Thyroid gland (tissue), 4 donors: ENCODE results near the gene PTRHD1. TPM values are rescaled to one million over a fixed set of nuclear protein-coding genes. Genes with fewer than 3 reads are reported as not detected.

Experiments
- DNase-seq, 2 donors: peaks; one replicate each; pipeline ENCODE4 v3.0.0-alpha.2; 2019
- H3K27ac ChIP-seq, 3 donors: fragments of 200-600 bp; sonication (generic); 1 replicate in 2 of 3; 2 replicates in 1 of 3; pipeline ENCODE4 v1.5.1; 2016 to 2019; ENCODE audit warnings: mild to moderate bottlenecking in 1 of 3, moderate library complexity in 1 of 3
- H3K27me3 ChIP-seq: fragments of 200-600 bp; sonication (generic); one replicate; pipeline ENCODE4 v1.5.1; 2019
- H3K36me3 ChIP-seq, 2 donors: fragments of 200-600 bp; sonication (generic); one replicate each; pipeline ENCODE4 v1.5.1; 2016 to 2019
- H3K4me1 ChIP-seq, 2 donors: fragments of 200-600 bp; sonication (generic); one replicate each; pipeline ENCODE4 v1.5.1; 2017 to 2019
- H3K4me3 ChIP-seq, 3 donors: fragments of 200-600 bp; sonication (generic); replicated peaks in 1 of 3; 1 replicate in 2 of 3; 2 replicates in 1 of 3; pipeline ENCODE4 v1.5.1; 2016; ENCODE audit warnings: mild to moderate bottlenecking in 1 of 3
- H3K9me3 ChIP-seq: fragments of 200-600 bp; sonication (generic); one replicate; pipeline ENCODE4 v1.5.1; 2017
- POLR2A ChIP-seq, 2 donors: fragments of 450-650 bp; IDR thresholded peaks; one replicate each; pipeline ENCODE4 v1.6.1; 2017; ENCODE audit warnings: antibody characterized with exemption in 2 of 2, mild to moderate bottlenecking in 2 of 2, moderate library complexity in 1 of 2
- WGBS, 2 donors: methylation state at CpG; one replicate each; pipeline ENCODE4 v1.1.5; 2017; 5-methylcytosine and 5-hydroxymethylcytosine counted together
- intact Hi-C: fragments of 100-400 bp; cut with DNase I; formaldehyde crosslinking; loops from one replicate; pipeline ENCODE4 v1.15.1; 2023
- total RNA-seq, 4 donors: library from RNA; depleted of rRNA; stranded (reverse); fragments of >200 nt; gene quantifications; one replicate each; pipeline ENCODE4 v1.2.3, GENCODE V29; 2016
- TF ChIP-seq, protein P1 (sequence below), 6 experiments: fragments of 200-600 bp in 3 of 6; fragments of 450-650 bp in 3 of 6; sonication (generic) in 3 of 6; IDR thresholded peaks; one replicate each; pipeline ENCODE4 v1.5.1; 2016 to 2019; ENCODE audit warnings: antibody characterized with exemption in 6 of 6, mild to moderate bottlenecking in 2 of 6, inconsistent platforms in 1 of 6, moderate library complexity in 1 of 6

The PTRHD1 gene
- total RNA-seq, 4 donors from 2014 or later = 12.6 to 68.8 (median 31.6) TPM

DNA sequence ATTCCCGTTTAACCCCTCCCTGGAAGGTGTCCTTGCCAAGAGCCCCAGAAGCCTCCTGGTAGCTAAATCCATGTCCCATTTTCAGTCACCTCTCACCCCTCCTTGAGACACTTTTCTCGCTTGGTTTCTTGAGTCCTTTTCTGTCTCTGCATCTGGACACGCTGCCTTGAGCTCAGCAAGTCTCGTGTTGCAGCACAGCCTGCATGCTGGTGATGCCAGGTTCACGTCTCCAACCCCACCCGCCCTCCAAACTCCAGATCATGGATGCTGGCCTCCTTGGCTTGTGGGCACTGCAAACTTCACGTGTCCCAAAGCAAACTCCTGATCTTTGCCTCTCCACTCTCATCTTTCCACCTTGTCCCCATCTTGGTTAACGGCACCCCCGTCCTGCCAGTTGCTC lies 39.3 kb upstream of the PTRHD1 start:
- intact Hi-C loops = no loop called here
- Histone ChIP-seq H3K27ac (no peak overlapping the region), H3K9me3 (no peaks in the 10 kb centered on the region), H3K4me1 (peaks cover 4 to 6% of the 10 kb centered on the region in 2 donors), H3K27me3 (no peaks in the 10 kb centered on the region), H3K4me3 (no peak overlapping the region), H3K36me3 (no peaks in the 10 kb centered on the region)
- TF ChIP-seq POLR2A (IDR thresholded peaks at IDR 0.05) = no peak
- TF ChIP-seq, protein P1, sequence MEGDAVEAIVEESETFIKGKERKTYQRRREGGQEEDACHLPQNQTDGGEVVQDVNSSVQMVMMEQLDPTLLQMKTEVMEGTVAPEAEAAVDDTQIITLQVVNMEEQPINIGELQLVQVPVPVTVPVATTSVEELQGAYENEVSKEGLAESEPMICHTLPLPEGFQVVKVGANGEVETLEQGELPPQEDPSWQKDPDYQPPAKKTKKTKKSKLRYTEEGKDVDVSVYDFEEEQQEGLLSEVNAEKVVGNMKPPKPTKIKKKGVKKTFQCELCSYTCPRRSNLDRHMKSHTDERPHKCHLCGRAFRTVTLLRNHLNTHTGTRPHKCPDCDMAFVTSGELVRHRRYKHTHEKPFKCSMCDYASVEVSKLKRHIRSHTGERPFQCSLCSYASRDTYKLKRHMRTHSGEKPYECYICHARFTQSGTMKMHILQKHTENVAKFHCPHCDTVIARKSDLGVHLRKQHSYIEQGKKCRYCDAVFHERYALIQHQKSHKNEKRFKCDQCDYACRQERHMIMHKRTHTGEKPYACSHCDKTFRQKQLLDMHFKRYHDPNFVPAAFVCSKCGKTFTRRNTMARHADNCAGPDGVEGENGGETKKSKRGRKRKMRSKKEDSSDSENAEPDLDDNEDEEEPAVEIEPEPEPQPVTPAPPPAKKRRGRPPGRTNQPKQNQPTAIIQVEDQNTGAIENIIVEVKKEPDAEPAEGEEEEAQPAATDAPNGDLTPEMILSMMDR (IDR thresholded peaks at IDR 0.05) = no peak
- no peak for DNase-seq
- WGBS, 2 donors = 60 to 65% methylated on average over 9 of the region's 9 CpGs

DNA sequence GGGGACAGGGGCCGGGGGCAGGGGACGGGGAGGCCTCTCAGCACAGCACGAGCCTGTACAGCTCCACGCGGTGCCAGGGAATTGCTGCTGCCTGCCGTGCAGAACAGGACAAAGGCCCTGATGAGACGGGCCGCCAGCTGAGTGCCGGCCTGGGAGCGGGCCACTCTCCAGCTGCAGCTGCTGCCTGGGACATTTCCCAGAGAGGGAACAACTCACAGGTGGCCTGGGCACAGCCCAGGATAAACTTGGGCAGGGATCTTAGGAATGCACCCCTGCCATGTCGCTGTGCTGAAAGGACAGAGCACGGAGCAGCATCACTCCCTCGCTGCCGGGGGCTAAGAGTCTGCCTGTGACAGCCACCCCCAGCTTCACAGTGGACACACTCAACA lies 38.9 kb upstream of the PTRHD1 start:
- Histone ChIP-seq H3K36me3 (no peaks in the 10 kb centered on the region), H3K27ac (no peak overlapping the region), H3K27me3 (no peaks in the 10 kb centered on the region), H3K4me1 (peaks cover 7 to 10% of the 10 kb centered on the region in 2 donors), H3K9me3 (no peaks in the 10 kb centered on the region), H3K4me3 (no peak overlapping the region)
- peak; percentile 36 to 63 for DNase-seq
- intact Hi-C loops = no loop called here
- 48% methylated on average over 9 of the region's 14 CpGs; no CpG with 5 or more reads in 1 of the 2 donors for WGBS, 2 donors
- TF ChIP-seq, protein P1 (IDR thresholded peaks at IDR 0.05) = no peak
- no peak for TF ChIP-seq POLR2A (IDR thresholded peaks at IDR 0.05)

DNA sequence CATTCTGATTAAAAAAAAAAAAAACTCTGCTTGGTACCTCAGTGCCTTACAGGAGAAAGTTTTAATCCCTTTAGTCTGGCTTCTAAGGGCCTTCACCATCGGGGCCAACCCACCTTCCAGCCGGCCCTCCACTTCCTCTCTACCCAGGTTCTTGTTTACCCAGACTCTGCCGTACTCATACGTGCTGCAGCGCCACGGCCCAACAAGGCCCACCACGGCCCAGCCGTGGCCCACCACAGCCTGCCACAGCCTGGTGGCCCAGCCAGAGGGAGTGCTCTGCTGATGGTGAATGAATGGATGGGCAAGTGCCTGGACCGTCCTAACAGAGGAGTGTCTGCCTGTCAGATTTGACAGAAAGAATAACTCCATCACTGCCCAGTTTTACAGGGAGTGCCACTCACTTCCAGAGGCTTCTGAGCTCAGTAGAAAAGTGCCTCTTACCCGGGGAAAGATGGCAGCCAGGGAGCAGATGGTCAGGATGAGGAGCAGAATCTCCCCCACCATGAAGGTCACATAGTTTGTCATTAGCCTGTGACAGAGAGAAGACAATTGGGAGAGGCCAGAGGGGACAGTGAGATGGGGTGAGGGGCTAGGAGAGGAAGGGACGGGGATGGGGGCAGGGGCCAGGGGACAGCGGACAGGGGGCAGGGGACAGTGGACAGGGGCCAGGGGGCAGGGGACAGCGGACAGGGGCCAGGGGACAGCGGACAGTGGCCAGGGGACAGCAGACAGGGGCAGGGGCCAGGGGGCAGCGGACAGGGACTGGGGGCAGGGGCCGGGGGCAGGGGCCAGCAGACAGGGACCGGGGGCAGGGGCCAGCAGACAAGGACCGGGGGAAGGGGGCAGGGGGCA lies 38.3 kb upstream of the PTRHD1 start:
- H3K4me3 ChIP-seq = no peak overlapping the region
- peaks cover 8 to 17% of the 10 kb centered on the region in 2 donors for H3K4me1 ChIP-seq
- no peaks in the 10 kb centered on the region for H3K27me3 ChIP-seq
- no peak overlapping the region for H3K27ac ChIP-seq
- DNase-seq = no peak
- intact Hi-C loops = no loop called here
- H3K36me3 ChIP-seq = no peaks in the 10 kb centered on the region
- H3K9me3 ChIP-seq = no peaks in the 10 kb centered on the region
- TF ChIP-seq POLR2A (IDR thresholded peaks at IDR 0.05) = no peak
- TF ChIP-seq, protein P1 (IDR thresholded peaks at IDR 0.05) = no peak
- 83 to 86% methylated on average over 11 to 12 of the region's 18 CpGs for WGBS, 2 donors

DNA sequence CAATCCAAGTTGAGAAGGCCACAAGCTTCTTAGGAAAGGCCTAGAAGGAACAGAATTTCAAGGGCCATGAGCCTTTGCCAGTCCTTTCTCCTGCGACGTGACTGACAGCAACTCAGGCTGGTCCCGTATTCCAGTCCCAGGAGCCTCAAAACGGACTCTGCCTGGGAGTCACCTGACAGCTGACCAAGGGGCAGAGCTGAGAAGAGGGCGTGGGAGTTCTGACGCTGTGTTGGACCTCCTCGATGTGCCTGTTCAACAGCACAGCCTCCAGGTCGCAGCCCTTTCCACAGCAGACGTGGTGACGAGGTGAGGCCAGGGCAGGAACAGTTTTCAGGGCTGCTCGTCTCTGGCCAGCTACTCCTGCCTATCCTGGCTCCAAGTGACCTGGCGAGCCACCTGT lies 37.6 kb upstream of the PTRHD1 start:
- 93 to 94% methylated on average over 12 of the region's 12 CpGs for WGBS, 2 donors
- no peak overlapping the region for H3K27ac ChIP-seq

DNA sequence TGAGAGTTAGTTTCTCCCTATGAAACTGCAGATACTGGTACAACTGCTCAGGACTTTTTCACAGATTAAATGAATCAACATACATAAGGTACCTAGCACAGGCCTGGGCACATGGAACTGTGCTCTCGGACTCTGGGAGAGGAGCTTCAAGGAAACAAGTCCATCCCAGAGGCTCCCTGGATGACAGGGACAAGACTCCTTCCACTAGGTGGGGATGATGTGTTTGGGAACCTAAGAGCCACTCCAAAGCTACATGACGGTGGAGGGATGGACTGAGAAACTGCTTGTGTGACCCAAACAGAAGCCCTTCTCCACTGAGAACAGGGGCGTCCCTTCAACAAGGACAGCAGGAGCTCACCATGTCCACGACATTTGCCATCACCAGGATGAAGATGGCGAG lies 37.2 kb upstream of the PTRHD1 start:
- TF ChIP-seq POLR2A (IDR thresholded peaks at IDR 0.05) = no peak
- TF ChIP-seq, protein P1 (IDR thresholded peaks at IDR 0.05) = no peak
- Histone ChIP-seq H3K27me3 (no peaks in the 10 kb centered on the region), H3K36me3 (no peaks in the 10 kb centered on the region), H3K4me1 (peaks cover 17 to 25% of the 10 kb centered on the region in 2 donors), H3K9me3 (no peaks in the 10 kb centered on the region), H3K4me3 (no peak overlapping the region), H3K27ac (no peak overlapping the region)
- intact Hi-C loops = no loop called here
- 88 to 92% methylated on average over 5 of the region's 5 CpGs for WGBS, 2 donors
- DNase-seq = no peak

More for the DNA sequence above, 37.6 kb upstream of the PTRHD1 start:
- Histone ChIP-seq H3K36me3 (no peaks in the 10 kb centered on the region), H3K4me3 (no peak overlapping the region), H3K27me3 (no peaks in the 10 kb centered on the region), H3K9me3 (no peaks in the 10 kb centered on the region), H3K4me1 (peaks cover 15 to 23% of the 10 kb centered on the region in 2 donors)
- DNase-seq = no peak
- intact Hi-C loops = no loop called here
- TF ChIP-seq, protein P1 (IDR thresholded peaks at IDR 0.05) = no peak
- TF ChIP-seq POLR2A (IDR thresholded peaks at IDR 0.05) = no peak
